Measurements from ENCODE around the gene NAA80.

Gene NAA80

GRCh38 chr3:50325497-50326181 is 26.4 kb upstream of the NAA80 start:
- no peak overlapping the region for H3K4me3 ChIP-seq (ENCODE audit: low read depth, low read length)
- POLR2A ChIA-PET: no interaction called here
- DNase-seq (ENCODE audit: low read depth, low spot score): no peak
- CTCF ChIA-PET: interaction anchor here (0.5 to 3.9 kb wide), 10 partner anchors 11 to 132 kb away, joined by 3 to 32 read pairs (median 6); partner anchors contain the start of genes HYAL3, NAA80 and RASSF1
- TF ChIP-seq CTCF (IDR thresholded peaks at IDR 0.05; ENCODE audit: insufficient read depth, low read length, missing control alignments): no peak

- no peak for TF ChIP-seq CTCF (IDR thresholded peaks at IDR 0.05; ENCODE audit: insufficient read depth, low read length, missing control alignments)
- POLR2A ChIA-PET: no interaction called here
- no peak overlapping the region for H3K4me3 ChIP-seq (ENCODE audit: low read depth, low read length)
- CTCF ChIA-PET: interaction anchor here (0.6 to 3.5 kb wide), 12 partner anchors 11 to 136 kb away, joined by 3 to 37 read pairs (median 8); partner anchors contain the start of genes HYAL3, NAA80 and RASSF1
- DNase-seq (ENCODE audit: low read depth, low spot score): no peak
Observed at GRCh38 chr3:50325113-50325480, 25.9 kb upstream of the NAA80 start.

DNA sequence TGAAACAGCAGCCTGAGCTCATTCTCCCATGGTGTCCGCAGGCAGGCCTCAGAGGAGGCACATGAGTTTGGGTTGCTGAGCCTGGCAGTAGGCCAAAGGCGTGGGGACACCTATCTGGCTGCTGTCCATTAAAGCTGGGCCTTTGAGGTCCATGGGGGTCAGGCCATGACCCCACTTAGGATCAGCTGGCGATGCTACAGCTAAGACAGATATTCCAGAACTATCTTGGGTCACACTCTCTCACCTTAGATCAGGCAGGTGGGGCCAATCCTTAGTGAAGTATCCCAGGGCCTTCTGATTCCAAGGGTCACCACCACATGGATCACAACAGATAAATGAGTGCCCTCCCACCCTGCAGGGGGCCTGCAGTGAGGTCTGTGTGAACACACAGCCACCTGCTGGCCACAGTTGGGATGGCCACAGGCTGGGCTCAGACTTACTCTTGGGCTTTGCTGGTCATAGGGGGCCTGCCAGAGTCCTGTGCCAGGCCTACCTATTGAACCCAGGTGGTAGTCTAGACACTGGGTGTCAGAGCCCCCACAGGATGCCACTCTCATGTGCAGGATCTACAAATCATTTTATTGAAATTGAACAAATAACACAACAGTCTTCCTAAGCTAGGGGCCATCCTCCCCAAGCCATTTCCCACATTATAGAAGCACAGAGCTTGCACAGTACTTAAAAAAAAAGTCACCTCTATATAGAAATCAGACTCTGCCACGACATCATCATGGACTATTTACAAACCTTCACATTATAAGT is 25.3 kb upstream of the NAA80 start:
- ChIA-PET CTCF (interaction anchor here (0.6 to 3.5 kb wide), 18 partner anchors 9 to 135 kb away, joined by 3 to 37 read pairs (median 6); partner anchors contain the start of genes HYAL3, NAA80 and RASSF1), POLR2A (interaction anchor here (1.0 kb wide), 2 partner anchors 12 to 98 kb away, joined by 3 read pairs; no protein-coding TSS in a partner anchor)
- TF ChIP-seq CTCF (IDR thresholded peaks at IDR 0.05; ENCODE audit: insufficient read depth, low read length, missing control alignments): peak; percentile 93
- H3K4me3 ChIP-seq (ENCODE audit: low read depth, low read length): no peak overlapping the region
- no peak for DNase-seq (ENCODE audit: low read depth, low spot score)

GRCh38 chr3:50323614-50324199 is 24.5 kb upstream of the NAA80 start:
- no peak for TF ChIP-seq CTCF (IDR thresholded peaks at IDR 0.05; ENCODE audit: insufficient read depth, low read length, missing control alignments)
- DNase-seq (ENCODE audit: low read depth, low spot score): no peak
- ChIA-PET POLR2A (interaction anchor here (1.0 kb wide), 2 partner anchors 13 to 97 kb away, joined by 3 read pairs; no protein-coding TSS in a partner anchor), CTCF (interaction anchor here (0.7 to 3.5 kb wide), 20 partner anchors 9 to 134 kb away, joined by 3 to 37 read pairs (median 7); partner anchors contain the start of genes HYAL3, NAA80 and RASSF1)
- H3K4me3 ChIP-seq (ENCODE audit: low read depth, low read length): no peak overlapping the region

GRCh38 chr3:50323092-50323600 is 23.9 kb upstream of the NAA80 start:
- DNase-seq (ENCODE audit: low read depth, low spot score): no peak
- TF ChIP-seq CTCF (IDR thresholded peaks at IDR 0.05; ENCODE audit: insufficient read depth, low read length, missing control alignments): no peak
- no peak overlapping the region for H3K4me3 ChIP-seq (ENCODE audit: low read depth, low read length)
- ChIA-PET CTCF (interaction anchor here (1.1 to 3.5 kb wide), 13 partner anchors 9 to 130 kb away, joined by 3 to 37 read pairs (median 9); partner anchors contain the start of genes HYAL3, NAA80 and RASSF1), POLR2A (no interaction called here)

All from AG04449 (cell line).